HK-2 (cell line): ENCODE measurements around the gene EXOC7.
A peak's percentile ranks its signal among the peaks of the same experiment; 100 is the strongest.
"Not testable (repeated sequence)": the region's sequence is repeated elsewhere in the genome, so short reads cannot be mapped to it uniquely, and the experiment has no call there.

Experiments
- DNase-seq: peaks from one replicate; pipeline ENCODE4 v3.0.0-alpha.2; 2018; ENCODE audit not compliant: unreplicated experiment

EXOC7 gene

DNA sequence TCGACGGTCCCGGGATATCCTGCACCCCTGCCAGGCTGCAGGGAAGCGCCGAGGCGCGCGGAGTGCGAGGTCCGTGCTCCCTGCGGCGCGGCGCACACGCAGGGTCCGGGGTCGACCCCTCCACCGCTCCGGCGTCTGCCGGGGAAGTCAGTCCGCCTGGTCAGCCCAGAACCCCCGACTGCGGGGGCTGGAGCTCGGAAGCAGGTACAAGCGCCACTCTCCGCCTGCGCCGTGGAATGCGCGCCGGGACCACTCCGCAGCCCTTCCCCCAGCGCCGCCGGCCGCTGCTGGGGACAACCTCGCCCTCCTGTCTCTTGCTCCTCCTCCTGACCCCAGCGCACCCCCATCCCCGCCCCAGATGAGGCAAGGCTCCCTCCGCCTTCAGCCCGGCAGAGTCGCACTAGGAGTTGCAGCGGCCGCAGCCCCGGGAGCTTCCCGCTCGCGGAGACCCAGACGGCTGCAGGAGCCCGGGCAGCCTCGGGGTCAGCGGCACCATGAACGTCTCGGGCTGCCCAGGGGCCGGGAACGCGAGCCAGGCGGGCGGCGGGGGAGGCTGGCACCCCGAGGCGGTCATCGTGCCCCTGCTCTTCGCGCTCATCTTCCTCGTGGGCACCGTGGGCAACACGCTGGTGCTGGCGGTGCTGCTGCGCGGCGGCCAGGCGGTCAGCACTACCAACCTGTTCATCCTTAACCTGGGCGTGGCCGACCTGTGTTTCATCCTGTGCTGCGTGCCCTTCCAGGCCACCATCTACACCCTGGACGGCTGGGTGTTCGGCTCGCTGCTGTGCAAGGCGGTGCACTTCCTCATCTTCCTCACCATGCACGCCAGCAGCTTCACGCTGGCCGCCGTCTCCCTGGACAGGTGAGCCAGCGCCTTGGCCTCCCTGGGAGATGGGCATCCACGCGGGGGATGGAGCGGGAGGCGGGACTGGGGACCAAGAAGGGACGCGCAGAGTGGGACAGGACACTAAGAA is 28.9 kb downstream of the EXOC7 start, which contains the start of gene GALR2:
Gene GALR2 (plus strand): TSS at position 392 of the 974 bp plus-strand sequence. CDS start 103 bp downstream, at position 495.
- DNase-seq, result no peak

DNA sequence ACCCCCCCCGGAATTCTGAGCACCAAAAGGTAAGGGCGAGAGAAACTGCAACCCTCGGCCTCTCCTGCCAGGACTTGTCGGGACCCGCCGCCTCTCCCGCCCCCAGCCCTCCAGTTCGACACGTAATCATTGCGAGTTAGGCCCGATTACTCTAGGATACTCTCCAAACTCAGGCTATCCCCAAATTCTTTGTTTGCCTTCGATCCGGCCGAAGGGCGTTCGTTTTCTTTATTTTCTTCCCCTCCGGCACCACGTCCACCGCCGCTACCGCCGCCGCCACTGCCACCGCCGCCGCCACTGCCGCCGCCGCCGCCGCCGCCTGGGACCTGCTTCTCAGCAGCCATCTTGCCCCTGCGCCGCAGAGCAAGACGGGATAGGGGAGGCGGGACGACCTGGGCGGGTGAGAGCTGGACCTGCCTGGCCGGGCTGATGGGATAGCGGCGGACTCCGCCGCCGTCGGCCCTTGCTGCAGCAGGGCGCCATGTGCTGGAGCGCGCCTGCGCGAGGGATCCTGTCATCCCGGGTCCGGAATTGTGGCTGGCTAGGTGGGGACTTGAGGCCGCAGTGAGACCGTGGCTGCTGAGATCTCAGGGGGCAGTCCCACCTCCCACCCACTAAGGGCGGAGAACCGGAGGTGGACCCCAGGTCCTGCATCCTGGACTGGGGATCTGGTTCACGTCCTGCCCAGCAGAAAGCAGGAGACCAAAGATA is 31.3 kb downstream of the EXOC7 start, which contains the start of gene SRP68:
Gene SRP68 (minus strand): TSS at position 370 of the 711 bp plus-strand sequence. CDS start 26 bp downstream, at position 344.
- DNase-seq, result peak; percentile 94

DNA sequence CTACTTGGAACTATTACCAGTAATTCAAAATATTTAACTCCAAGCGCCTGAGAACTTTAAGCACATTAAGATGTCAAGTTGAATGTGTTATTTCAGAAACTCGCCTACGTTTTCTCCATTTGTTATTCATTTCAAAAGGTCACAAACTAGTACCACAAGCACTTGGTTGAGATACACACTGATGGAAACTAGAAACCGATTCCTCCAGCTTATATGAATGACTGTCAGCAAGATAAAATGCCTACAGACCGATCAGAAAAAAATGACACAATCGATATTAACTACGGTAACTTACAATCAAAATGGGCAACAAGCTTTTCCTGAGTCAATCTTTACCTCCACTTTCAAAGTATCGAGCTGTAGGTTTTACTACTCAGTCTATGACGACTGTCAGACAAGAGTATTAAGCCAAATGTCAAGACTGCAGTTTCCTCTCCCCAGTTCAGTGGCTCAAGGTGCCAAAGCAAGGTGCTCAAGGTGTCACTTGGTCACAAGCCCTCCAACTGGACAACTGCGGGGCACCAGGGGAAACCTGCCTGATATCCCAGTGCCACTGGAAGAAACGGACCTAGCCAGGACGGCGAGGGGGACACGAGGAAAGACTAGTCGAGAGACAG is 31.9 kb downstream of the EXOC7 start:
- DNase-seq, result no peak

DNA sequence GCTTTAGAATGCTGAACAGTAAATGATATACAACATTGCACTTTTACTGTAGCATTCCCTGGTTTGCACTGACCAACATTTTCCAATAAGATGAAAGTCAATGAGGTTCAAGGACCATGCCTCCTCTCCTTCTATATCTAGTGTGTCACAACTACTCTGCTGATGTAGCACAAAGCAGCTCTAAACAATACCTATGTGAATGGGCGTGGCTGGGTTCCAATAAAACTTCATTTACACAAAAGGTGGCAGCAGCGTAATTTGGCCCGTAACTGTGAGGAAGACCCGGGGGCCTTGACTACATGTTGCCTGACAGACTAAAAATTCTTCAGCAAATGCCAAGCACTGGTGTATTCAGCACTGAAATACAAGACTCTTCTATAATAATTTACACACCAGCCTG is 37.8 kb downstream of the EXOC7 start:
- DNase-seq, result no peak

GRCh38 chr17:76063875-76064546 is 39.6 kb downstream of the EXOC7 start:
- DNase-seq, result no peak

GRCh38 chr17:76058264-76058663 is 45.3 kb downstream of the EXOC7 start:
- not testable (repeated sequence) for DNase-seq

DNA sequence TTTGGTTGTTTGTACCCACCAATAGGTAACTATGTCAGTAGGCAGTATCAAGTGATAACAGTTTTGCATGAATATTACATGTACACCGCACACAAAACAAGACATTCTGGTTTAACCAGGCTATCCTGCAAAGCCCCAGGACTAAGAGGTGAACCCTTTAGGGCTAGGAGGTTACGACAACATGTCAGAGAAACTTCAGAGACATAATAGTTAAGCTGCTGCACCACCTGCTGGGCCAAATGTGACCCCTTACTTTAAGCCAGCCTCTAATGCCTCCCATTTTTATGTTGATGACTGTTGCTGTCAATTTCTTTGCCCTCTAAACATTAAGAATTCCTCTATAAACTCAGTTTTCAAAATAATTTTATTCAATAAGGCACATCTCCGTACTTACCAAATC is 46.7 kb downstream of the EXOC7 start:
- no peak for DNase-seq

DNA sequence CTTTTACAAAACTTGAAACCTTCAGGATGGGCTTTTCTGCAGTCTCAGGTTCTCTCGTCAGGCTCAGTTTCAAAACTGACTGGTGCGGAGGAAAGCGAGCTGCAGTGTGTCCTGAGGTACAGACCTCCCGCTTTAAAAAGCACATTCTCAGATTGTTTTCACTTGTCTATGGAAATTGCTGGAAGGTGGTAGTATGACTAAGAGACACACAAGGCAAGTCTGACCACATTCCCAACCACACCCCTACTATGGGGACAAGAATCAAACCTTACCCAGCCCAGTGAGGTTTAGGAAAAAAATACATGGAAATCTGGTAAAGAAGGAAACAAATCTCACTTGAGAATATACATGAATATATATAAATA is 49.5 kb downstream of the EXOC7 start:
- no peak for DNase-seq

DNA sequence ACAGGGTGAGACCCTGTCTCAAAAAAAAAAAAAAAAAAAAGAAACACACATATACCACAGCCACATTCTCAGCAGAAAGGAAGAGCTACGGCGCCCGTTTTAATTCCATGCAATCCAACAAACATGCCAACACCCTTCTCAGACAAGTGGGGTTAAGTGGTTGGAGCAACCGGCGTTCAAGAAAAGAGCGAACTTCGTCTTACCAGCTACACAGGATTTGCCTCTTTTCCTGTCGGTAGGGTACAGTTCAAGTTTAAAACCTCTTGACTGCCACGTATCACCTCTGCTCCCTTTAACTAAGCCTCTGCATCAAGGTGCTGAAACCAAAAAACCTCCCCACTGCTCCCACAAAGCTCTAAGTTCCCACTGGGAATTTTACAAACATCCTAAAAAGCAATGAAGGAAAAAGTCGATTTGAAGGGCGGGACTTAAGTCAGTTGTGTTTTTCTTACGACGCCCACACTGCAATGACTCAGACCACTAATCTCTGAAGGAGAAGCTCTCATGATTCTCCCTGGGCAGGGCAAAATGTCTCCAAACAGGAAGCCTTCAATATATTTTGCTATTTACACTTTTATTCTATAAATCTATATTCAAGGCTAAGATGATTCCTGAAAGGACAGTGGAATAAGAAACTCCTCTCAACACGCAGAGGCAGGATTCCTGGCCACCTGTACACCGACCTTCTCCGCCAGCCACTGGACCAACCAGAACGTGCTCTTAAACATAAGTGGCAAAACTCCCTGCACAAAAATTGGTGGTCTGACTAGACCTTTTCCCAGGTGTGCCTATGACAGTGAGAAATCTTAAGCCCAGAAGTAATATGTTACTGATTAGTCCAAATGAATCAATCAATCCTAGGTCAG is 50.1 kb downstream of the EXOC7 start:
- DNase-seq, result no peak

DNA sequence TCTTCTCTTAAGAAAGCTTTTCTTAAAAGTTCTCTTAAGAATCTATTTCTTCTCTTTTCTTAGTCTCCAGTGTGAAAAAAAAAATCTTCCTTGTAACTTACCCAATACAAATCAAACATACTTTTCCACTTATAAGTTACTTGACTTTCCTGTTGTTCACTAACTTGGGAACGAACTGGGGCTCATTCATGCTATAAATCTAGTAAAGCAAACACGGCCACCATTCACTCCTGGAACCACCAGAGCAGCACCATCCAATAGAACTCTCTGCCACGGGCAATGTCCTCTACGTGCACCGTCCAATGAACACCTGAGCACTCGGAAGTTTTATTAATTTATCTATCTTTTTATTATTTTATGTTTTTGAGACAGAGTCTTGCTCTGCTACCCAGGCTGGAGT is 52.0 kb downstream of the EXOC7 start:
- no peak for DNase-seq

DNA sequence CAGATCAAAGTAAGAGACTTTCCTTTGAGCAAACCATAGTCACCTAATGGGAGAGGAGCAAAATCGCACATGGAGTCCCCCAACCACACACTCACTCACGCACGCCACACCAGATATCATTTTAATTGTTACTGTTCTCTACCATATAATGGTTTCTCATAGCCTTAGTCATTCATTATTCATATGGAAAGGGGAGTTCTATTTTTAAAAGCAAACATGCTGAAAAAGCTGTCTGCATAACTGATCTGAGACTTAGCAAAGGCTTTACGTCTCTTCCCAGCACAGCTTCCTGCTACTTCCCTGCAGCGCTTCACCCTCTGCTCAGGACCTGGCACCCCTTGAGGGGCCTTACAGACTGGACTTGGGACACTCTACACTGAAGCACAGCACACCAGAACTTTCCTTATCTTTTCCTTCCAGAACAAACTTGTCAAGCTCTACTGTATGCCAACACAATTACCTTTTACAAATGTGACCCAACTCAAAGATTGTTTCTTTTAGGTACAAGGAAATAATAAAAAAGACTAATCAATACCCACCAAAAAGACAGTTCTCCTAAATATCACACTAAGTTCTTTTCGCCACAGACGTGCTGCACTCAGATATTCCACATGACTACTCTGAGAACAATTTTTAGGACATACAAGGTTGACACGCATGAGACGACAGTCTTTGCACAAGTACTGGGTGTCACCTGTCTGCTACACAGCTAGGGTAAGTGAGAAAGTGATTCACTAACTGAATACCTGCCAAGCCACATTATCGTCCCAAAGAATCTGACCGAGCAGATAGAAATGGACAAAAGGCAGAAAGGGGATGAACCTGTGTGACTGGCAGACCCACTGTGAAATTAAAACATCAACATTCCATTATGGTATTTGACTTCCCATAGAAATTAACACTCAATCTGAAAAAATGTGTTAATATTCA is 52.8 kb downstream of the EXOC7 start:
- DNase-seq, result peak; percentile 49

- no peak for DNase-seq
Measured at GRCh38 chr17:76049836-76050537, 53.6 kb downstream of the EXOC7 start.

DNA sequence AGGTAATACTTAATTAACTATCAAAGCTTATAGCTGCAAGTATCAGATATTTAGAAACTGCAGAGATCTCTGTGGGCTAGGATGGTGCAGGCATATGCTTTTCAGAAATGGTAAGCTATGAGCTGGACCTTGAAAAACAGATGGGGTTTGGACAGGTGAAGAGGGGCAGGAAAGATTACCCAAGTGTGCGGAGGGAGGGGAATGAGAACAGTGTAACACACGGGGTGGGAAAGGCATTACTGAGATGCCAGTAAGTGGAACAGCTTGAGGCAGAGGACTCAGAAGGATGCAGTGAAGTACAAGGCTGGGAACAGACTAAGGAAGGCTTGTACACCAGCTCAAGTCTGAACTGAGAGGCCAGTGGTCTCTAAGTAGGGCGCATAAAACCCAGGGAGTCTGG is 54.3 kb downstream of the EXOC7 start:
- no peak for DNase-seq

- peak; percentile 41 for DNase-seq
Measured at GRCh38 chr17:76048711-76049110, 54.9 kb downstream of the EXOC7 start.

DNA sequence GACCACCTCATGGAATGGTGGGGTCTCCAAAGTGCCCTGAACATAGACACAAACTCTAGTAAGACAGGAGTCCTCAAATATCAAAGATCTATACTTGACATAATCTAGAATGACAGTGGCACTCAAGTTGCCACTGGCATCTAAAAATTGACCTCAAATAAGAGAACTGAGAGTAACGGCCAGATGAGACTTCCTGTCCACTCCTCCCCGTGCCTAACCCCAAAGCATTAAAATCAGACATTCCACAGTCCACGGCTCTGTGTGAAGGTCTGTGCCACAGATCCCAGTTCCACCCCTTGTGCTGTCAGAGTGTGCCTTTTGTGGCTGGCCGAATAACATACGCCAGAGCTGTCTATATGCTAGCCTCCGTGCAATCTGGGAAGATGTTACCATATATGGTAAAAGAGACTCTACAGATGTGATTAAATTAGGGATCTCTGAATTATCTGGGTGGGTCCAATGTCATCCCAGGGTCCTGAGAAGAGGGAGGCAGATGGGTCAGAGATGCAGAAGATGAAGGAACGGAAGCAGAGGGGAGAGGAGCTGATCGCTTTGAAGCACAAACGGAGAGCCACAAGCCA is 55.5 kb downstream of the EXOC7 start:
- DNase-seq, result no peak

GRCh38 chr17:76046064-76046463 is 57.5 kb downstream of the EXOC7 start:
- DNase-seq, result no peak

- DNase-seq, result not testable (repeated sequence)
Measured at GRCh38 chr17:76044475-76045007, 59.0 kb downstream of the EXOC7 start.

DNA sequence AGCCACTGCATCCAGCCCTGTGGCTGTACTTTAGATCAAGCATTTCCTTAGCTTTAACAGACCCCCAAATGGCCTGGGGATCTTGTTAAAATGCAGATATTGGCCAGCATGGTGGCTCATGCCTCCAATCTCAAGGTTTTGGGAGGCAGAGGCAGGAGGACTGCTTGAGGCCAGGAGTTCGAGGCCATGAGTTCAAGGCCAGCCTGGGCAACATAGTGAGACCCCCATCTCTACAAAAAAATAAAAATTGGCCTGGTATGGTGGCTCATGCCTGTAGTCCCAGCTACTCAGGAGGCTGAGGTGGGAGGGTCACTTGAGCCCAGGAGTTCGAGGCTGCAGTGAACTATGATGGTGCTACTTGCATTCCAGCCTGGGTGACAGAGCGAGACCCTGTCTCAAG is 60.7 kb downstream of the EXOC7 start:
- DNase-seq, result not testable (repeated sequence)
